Colonic mucosa (tissue), 4 donors: ENCODE data around the gene XPA. TPM values are rescaled to one million over a fixed set of nuclear protein-coding genes. Genes with fewer than 3 reads are reported as not detected.

Source experiments
- DNase-seq: peaks from one replicate; pipeline ENCODE4 v3.0.0-alpha.2; 2020
- H3K27ac ChIP-seq: fragments of 200-600 bp; one replicate; pipeline ENCODE4 v1.8.0; 2021
- H3K27me3 ChIP-seq: fragments of 200-600 bp; one replicate; pipeline ENCODE4 v1.8.0; 2021
- H3K36me3 ChIP-seq: fragments of 200-600 bp; one replicate; pipeline ENCODE4 v1.8.0; 2021
- H3K4me1 ChIP-seq: fragments of 200-600 bp; one replicate; pipeline ENCODE4 v1.8.0; 2021; ENCODE audit warnings: mild to moderate bottlenecking
- H3K4me3 ChIP-seq: fragments of 200-600 bp; one replicate; pipeline ENCODE4 v1.8.0; 2021
- H3K9ac ChIP-seq, 2 donors: one replicate each; pipeline ENCODE4 v1.7.0; 2013; ENCODE audit warnings: control low read depth in 2 of 2, low read depth in 2 of 2, low read length in 2 of 2
- H3K9me3 ChIP-seq: fragments of 200-600 bp; one replicate; pipeline ENCODE4 v1.8.0; 2021
- intact Hi-C: fragments of 100-400 bp; cut with DNase I; formaldehyde crosslinking; loops from one replicate; pipeline ENCODE4 v1.14.1; 2022
- total RNA-seq, 2 donors: library from RNA; stranded (reverse); fragmentation: NEBNext Ultra II Directional in 1 of 2; extraction: Animal tissue kit (Norgen Biotek cat#: 25700) in 1 of 2; gene quantifications; one replicate each; pipeline ENCODE4 v1.2.1, GENCODE V29; 2021
- TF ChIP-seq, protein P1 (sequence below): fragments of 200-600 bp; IDR thresholded peaks from one replicate; pipeline ENCODE4 v1.8.0; 2022; ENCODE audit warnings: antibody characterized with exemption, mild to moderate bottlenecking
- donor health status: healthy.
- donor health status: DM: no; HTN: no; CAD: no.
- donor health status: DM: no; HTN: no; CAD: no.

The XPA gene
- total RNA-seq, 2 donors from 2014 or later: 7.0 to 8.0 TPM

DNA sequence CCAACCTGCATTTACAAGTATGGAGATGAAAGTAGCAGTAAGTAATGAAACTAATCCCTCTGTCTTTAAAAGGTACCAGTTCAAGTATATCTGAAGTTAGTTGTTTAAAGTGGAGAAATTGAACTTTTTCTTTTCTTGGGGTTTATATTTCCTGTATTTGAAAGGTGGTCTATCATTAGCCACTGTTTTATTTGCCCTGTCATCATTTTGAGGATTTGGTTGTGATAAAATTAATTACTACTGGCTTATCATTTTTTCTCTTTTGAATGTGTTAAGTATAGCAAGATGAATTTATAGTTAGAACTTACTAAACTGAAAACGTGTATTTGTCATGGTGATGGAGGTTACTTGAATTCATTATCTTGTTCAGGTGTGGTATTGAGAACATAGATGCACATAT, 38.4 kb downstream of the XPA start:
- Histone ChIP-seq H3K36me3 (peaks cover 37% of the 10 kb centered on the region), H3K4me3 (no peak overlapping the region), H3K9me3 (no peaks in the 10 kb centered on the region), H3K4me1 (no peaks in the 10 kb centered on the region), H3K27me3 (no peaks in the 10 kb centered on the region), H3K9ac (no peak overlapping the region), H3K27ac (no peak overlapping the region)
- TF ChIP-seq, protein P1, sequence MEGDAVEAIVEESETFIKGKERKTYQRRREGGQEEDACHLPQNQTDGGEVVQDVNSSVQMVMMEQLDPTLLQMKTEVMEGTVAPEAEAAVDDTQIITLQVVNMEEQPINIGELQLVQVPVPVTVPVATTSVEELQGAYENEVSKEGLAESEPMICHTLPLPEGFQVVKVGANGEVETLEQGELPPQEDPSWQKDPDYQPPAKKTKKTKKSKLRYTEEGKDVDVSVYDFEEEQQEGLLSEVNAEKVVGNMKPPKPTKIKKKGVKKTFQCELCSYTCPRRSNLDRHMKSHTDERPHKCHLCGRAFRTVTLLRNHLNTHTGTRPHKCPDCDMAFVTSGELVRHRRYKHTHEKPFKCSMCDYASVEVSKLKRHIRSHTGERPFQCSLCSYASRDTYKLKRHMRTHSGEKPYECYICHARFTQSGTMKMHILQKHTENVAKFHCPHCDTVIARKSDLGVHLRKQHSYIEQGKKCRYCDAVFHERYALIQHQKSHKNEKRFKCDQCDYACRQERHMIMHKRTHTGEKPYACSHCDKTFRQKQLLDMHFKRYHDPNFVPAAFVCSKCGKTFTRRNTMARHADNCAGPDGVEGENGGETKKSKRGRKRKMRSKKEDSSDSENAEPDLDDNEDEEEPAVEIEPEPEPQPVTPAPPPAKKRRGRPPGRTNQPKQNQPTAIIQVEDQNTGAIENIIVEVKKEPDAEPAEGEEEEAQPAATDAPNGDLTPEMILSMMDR: no peak
- DNase-seq: no peak
- intact Hi-C loops: no loop called here

DNA sequence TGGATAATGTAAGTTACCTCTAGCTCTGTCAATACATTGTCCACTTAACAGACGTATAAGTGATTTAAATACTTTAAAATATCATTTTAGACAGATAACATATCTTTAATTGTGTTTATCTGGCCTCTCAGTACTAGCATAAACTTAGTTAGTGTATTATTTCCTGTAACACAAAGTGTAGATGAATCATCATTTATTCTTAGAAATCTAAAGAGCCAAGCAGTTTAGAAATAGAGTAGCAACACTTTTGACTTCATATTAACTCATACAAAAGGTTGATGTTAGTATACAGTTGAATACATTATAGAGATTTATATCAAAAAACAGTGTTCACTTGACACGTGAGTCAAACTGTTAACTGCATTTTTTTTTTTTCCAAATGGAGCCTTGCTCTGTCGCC, 45.5 kb downstream of the XPA start:
- TF ChIP-seq, protein P1: no peak
- H3K9me3 ChIP-seq: no peaks in the 10 kb centered on the region
- DNase-seq: no peak

DNA sequence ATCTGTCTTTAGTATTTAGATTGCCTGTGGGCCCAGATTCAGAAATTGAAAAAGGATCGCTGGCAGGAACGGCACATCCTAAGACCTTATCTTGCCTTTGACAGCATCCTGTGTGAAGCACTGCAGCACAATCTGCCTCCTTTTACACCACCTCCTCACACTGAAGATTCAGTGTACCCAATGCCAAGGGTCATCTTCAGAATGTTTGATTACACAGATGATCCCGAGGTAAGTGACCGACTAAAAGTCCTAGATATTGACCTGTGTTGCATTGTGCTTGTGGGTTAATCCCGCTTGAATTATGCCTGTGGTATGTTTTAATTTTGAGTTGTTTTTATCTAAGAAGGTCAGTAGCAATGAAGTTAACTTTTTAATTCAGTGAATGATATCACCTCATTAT, 49.1 kb downstream of the XPA start:
- no peak overlapping the region for H3K9ac ChIP-seq
- H3K9me3 ChIP-seq: no peaks in the 10 kb centered on the region
- TF ChIP-seq, protein P1: no peak
- peaks cover 5% of the 10 kb centered on the region for H3K36me3 ChIP-seq
- no peak overlapping the region for H3K4me3 ChIP-seq
- intact Hi-C loops: no loop called here
- H3K27me3 ChIP-seq: no peaks in the 10 kb centered on the region
- no peaks in the 10 kb centered on the region for H3K4me1 ChIP-seq
- H3K27ac ChIP-seq: no peak overlapping the region
- no peak for DNase-seq

More for the DNA sequence above, 45.5 kb downstream of the XPA start:
- Histone ChIP-seq H3K4me3 (no peak overlapping the region), H3K36me3 (peaks cover 19% of the 10 kb centered on the region), H3K9ac (no peak overlapping the region), H3K4me1 (no peaks in the 10 kb centered on the region), H3K27ac (no peak overlapping the region), H3K27me3 (no peaks in the 10 kb centered on the region)
- intact Hi-C loops: no loop called here

DNA sequence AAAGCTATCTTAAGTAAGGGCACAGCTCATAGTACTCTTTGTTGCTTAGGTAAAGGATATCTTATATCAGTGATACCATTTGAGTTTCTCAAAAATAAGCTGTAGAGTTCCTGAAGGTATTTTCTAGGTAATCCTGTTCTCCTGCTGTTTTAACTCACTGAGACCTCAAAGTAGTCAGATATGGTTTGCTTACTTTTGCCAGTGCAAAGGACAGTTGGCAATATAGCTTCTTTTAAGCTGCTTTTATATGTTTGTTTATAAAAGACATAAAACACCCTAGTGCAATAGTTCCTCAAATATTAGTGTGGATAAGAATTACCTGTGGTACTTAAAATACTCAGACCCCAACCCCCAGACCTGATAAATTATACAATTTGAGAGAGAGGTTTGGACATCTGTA, 51.4 kb downstream of the XPA start:
- Histone ChIP-seq H3K9ac (no peak overlapping the region), H3K27ac (no peak overlapping the region), H3K4me3 (no peak overlapping the region), H3K4me1 (no peaks in the 10 kb centered on the region), H3K27me3 (no peaks in the 10 kb centered on the region), H3K36me3 (peaks cover 5% of the 10 kb centered on the region), H3K9me3 (no peaks in the 10 kb centered on the region)
- no peak for DNase-seq
- TF ChIP-seq, protein P1: no peak
- intact Hi-C loops: no loop called here

DNA sequence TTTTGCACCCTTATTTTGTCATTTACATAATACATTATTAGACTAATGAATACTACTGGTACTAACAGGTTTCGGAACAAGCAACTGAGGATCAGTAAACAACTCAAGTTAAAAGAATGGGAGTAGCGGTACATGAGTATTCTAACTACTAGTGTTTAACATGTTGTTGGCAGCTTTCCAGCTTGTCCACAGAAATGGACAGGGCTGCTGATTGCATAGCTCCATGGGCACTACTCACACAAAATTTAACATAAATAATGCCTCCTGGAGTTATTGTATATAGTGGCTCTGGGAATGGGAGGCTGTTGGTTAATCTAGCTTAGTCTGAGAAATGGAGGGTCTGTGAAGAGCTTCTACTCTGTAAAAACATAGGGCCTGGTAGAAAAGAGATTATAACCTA, 56.8 kb downstream of the XPA start:
- H3K9me3 ChIP-seq: no peaks in the 10 kb centered on the region
- DNase-seq: no peak
- no peak overlapping the region for H3K9ac ChIP-seq
- peaks cover 21% of the 10 kb centered on the region for H3K4me1 ChIP-seq
- no peaks in the 10 kb centered on the region for H3K27me3 ChIP-seq
- no peak overlapping the region for H3K4me3 ChIP-seq
- intact Hi-C loops: no loop called here
- H3K27ac ChIP-seq: no peak overlapping the region
- H3K36me3 ChIP-seq: peaks cover 5% of the 10 kb centered on the region
- TF ChIP-seq, protein P1: no peak

DNA sequence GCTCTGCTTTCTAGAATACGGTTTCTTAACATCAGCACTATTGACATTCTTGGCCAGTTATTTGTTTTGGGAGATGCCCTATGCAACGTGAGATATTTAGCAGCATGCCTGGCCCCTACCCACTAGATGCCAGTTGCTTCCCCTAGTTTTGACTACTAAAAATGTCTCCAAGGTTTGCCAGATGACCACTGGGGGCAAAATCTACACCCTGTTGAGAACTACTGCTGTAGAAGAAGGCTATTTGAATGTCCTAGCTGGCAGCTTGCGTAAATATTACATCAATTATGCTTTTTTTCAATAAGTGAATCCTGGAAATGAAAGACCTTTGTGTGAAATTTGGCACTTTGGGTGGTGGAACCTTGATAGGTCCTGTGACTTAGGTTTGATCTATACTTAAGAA, 58.5 kb downstream of the XPA start:
- no peak for DNase-seq
- Histone ChIP-seq H3K36me3 (peaks cover 5% of the 10 kb centered on the region), H3K27me3 (no peaks in the 10 kb centered on the region), H3K9ac (no peak overlapping the region), H3K27ac (no peak overlapping the region), H3K4me1 (peaks cover 21% of the 10 kb centered on the region), H3K9me3 (no peaks in the 10 kb centered on the region), H3K4me3 (no peak overlapping the region)
- intact Hi-C loops: no loop called here
- TF ChIP-seq, protein P1: no peak
